HUES64 (cell line): ENCODE results near the gene STPG1.
A peak's percentile ranks its signal among the peaks of the same experiment; 100 is the strongest.

ENCODE experiments used
- H3K27ac ChIP-seq: 2 replicates; pipeline ENCODE4 v1.7.0; 2013; ENCODE audit warnings: low read depth, low read length, inconsistent platforms
- H3K27me3 ChIP-seq: 2 replicates; pipeline ENCODE4 v1.6.1; 2013; ENCODE audit warnings: mild to moderate bottlenecking, low read length; ENCODE audit not compliant: insufficient read depth
- H3K36me3 ChIP-seq: 2 replicates; pipeline ENCODE4 v1.6.1; 2013; ENCODE audit warnings: mild to moderate bottlenecking, low read length; ENCODE audit not compliant: insufficient read depth
- H3K4me1 ChIP-seq: 2 replicates; pipeline ENCODE4 v1.6.1; 2013; ENCODE audit warnings: mild to moderate bottlenecking, low read length, moderate library complexity; ENCODE audit not compliant: insufficient read depth
- H3K4me3 ChIP-seq: 2 replicates; pipeline ENCODE4 v1.5.1; 2013; ENCODE audit warnings: mild to moderate bottlenecking, low read length, moderate library complexity
- H3K9ac ChIP-seq: 2 replicates; pipeline ENCODE4 v1.6.1; 2013; ENCODE audit warnings: mild to moderate bottlenecking, low read depth, low read length
- H3K9me3 ChIP-seq: 2 replicates; pipeline ENCODE4 v1.6.1; 2013; ENCODE audit warnings: low read depth, low read length; ENCODE audit not compliant: insufficient read depth
- WGBS: fragments of 150-250, 120-280 bp; methylation state at CpG from one replicate; pipeline ENCODE4 v1.1.7; 2013; ENCODE audit warnings: missing lambda C conversion rate; 5-methylcytosine and 5-hydroxymethylcytosine counted together

Gene STPG1

DNA sequence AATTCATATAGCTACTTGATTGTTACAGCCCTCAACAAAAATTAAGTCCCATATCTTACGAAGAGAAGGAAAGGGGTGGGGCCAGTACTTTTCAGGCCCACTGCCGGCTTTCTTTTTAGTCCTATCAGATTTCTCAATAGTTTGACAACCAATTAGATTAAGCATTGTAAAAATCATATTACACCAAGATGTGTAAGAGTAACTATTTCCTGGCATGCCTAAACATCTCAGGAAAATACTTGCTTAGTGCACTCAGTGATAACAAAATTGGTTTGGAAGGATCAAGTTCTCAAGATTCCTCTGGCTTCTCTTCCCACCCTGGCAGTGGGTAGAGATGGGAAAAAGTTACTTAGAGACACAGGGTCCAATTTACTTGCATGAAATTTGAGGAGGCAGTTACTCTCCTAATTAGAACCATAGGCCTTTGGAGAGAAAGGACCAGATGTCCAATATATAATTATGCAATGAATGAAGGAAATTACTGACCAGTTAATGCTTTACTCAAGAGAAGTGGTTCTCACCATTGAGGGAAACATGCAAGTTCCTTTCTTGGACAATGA lies 30.1 kb downstream of the STPG1 start:
- no peak overlapping the region for H3K4me3 ChIP-seq
- H3K36me3 ChIP-seq: peaks cover 9% of the 10 kb centered on the region; the same call in 1 of the 2 replicates
- no peak overlapping the region for H3K27ac ChIP-seq
- 98% methylated on average over 2 of the region's 2 CpGs for WGBS
- H3K9ac ChIP-seq: no peak overlapping the region
- H3K27me3 ChIP-seq: no peaks in the 10 kb centered on the region
- no peaks in the 10 kb centered on the region for H3K4me1 ChIP-seq
- H3K9me3 ChIP-seq: no peaks in the 10 kb centered on the region

DNA sequence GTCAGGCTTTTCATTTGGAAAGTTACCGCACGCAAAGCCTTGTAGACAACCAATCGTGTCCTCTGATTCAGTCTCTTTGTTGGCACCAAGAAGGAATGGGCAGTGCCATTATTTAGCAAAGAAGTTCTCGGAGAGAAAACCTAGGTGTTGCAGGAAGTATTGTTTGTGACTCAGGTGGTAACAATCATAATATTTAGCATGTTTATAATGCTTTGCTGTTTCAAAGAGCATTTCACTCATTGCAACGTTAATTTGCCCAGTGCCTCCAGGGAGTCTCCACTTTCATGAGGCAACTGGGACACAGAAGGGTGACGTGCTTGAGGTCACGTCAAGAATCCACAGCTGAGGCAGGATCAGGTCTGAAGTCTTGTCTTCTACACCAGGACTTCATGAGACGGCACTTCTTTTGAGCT lies 31.4 kb downstream of the STPG1 start:
- Histone ChIP-seq H3K9me3 (no peaks in the 10 kb centered on the region), H3K4me3 (no peak overlapping the region), H3K27me3 (no peaks in the 10 kb centered on the region), H3K27ac (no peak overlapping the region), H3K36me3 (peaks cover 9% of the 10 kb centered on the region; the same call in 1 of the 2 replicates), H3K4me1 (no peaks in the 10 kb centered on the region), H3K9ac (no peak overlapping the region)
- WGBS: 93% methylated on average over 8 of the region's 8 CpGs

DNA sequence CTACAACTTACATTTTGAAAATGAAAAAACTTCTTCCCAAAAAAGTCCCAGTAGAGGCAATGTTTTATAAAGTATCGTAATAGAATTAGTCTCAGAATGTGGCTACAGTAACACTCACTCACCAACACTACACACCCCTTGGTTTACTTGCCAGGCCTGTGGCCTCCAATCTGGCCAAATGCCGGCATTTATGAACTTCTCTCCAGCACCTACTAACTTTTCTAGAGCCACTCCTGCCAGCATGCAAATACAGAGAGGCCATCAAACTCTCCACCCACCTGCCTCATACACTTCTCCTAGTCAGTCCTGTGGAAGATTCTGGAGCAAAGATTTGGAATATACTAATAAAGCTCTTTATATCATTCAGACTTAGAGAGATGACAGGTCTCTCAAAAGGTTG lies 32.3 kb downstream of the STPG1 start:
- Histone ChIP-seq H3K27me3 (no peaks in the 10 kb centered on the region), H3K4me1 (no peaks in the 10 kb centered on the region), H3K27ac (no peak overlapping the region), H3K36me3 (peaks cover 9% of the 10 kb centered on the region; the same call in 1 of the 2 replicates), H3K9ac (no peak overlapping the region), H3K4me3 (no peak overlapping the region), H3K9me3 (no peaks in the 10 kb centered on the region)
- WGBS: 98% methylated on average over 2 of the region's 2 CpGs

DNA sequence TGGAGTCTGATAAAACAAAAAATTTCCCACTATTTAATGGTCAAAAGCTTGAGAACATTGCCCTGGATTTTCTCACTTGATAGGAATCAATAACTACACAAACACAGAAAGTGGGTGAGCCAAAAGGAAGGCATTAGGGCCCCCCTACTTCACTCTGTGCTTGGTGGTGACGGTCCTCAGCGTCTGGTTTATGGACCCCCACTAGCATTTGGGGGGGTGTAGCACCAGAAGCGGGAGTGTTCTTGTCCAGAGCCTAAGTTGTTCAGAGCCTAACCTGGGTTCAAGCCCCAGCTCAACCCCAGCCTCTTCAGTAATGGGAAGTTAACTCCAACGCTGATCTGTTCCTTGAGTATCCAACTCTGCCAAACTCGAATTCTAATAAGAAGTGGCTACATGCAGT lies 33.1 kb downstream of the STPG1 start:
- Histone ChIP-seq H3K4me3 (no peak overlapping the region), H3K27me3 (no peaks in the 10 kb centered on the region), H3K4me1 (peaks cover 4% of the 10 kb centered on the region), H3K36me3 (peaks cover 9% of the 10 kb centered on the region; the same call in 1 of the 2 replicates), H3K27ac (no peak overlapping the region), H3K9ac (no peak overlapping the region), H3K9me3 (no peaks in the 10 kb centered on the region)
- 90% methylated on average over 5 of the region's 5 CpGs for WGBS

DNA sequence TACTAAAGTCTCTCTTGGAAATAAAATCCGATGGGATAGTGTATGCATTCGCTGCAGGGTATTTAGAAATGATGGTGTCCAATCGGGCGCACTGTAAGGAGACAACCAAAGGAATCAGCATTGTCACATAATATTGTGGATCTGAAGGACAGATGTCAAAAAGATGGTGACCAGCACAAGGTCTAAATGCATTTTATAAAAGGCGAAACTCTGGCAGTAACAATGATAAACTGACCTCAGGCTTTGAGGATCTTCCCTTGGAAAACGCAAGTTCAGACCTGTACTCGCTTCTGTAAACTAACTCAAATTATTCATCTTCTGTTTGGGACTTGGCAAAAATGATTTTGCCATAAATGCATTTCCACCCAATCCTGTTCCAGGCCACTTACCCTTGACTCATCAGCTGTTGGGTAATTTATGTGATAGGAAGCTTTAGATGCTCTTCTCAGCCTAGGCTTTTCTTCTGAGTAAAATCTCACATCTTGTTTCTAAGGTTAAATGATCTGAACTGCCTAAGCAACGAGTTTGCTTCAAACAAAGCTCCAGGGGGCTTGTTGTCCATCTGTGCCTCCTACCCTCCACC lies 33.8 kb downstream of the STPG1 start:
- no peaks in the 10 kb centered on the region for H3K27me3 ChIP-seq
- no peak overlapping the region for H3K4me3 ChIP-seq
- H3K9me3 ChIP-seq: no peaks in the 10 kb centered on the region

DNA sequence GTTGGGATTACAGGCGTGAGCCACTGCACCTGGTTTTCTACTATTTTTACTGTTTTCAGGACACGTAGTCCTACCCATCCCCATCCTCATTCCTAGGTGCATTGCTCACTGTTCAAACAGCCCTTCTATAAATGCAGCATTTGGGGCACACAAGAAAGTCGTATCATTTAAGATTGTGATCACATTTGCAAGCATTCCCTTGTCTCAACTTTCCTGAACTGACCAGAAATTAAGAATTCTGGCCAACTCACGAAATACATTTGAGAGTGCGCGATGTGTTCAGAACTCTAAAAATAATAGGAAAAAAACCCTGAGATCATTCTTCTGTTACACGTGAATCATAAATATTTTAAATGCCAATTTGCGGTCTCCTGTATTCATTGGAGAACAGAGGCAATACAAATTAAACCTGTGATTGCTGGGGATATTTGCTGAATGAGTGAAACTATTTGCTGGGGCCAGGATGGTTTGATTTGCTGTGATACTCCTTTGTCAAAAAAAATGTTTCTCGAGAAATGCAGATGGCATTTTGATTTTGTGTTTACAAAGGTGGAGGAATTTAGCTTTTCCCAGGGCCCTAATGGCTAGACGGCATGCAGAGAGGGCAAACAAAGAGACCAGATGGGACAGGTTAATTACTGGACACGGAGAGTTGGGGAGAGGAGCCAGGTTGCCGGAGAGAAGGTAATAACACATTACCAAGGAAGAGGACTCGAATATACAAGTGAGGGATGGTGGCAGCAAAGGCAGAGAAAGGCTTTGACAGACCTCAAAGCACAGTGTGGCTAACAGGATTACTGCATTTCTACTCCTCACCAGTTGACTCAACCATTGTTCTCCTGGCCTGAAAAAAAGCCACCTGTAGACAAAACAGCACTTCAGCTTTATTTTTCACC lies 38.4 kb downstream of the STPG1 start:
- Histone ChIP-seq H3K36me3 (peaks cover 9% of the 10 kb centered on the region; the same call in 1 of the 2 replicates), H3K4me1 (peaks cover 13% of the 10 kb centered on the region), H3K27me3 (no peaks in the 10 kb centered on the region), H3K9me3 (no peaks in the 10 kb centered on the region), H3K4me3 (no peak overlapping the region), H3K27ac (peak overlapping the region; percentile 56), H3K9ac (peak overlapping the region; percentile 21; the same call in 1 of the 2 replicates)
- 74% methylated on average over 13 of the region's 13 CpGs for WGBS

More for the DNA sequence above, 33.8 kb downstream of the STPG1 start:
- Histone ChIP-seq H3K36me3 (peaks cover 9% of the 10 kb centered on the region; the same call in 1 of the 2 replicates), H3K4me1 (peaks cover 10% of the 10 kb centered on the region), H3K27ac (no peak overlapping the region), H3K9ac (no peak overlapping the region)
- 91% methylated on average over 8 of the region's 8 CpGs for WGBS

DNA sequence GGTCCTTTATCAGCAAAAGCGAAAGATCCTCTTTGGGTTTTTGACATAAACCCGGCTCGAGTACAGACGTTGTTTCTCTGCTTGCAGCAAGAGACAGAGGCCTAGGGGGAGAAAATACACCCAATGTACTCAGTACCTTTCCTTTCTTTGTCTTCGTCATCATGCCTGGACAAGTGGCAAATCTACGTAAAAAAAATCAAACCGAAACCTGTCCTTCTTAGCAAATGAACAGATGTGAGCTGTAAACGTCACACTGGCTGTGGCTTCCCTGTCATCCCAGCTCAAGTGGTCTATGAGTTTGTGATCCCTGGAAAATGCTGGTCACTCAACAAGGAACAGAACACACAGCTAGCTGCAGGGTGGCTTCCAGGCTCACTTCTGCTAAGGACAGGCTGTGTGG lies 39.9 kb downstream of the STPG1 start:
- H3K9me3 ChIP-seq: no peaks in the 10 kb centered on the region
- H3K4me3 ChIP-seq: no peak overlapping the region
- peaks cover 13% of the 10 kb centered on the region for H3K4me1 ChIP-seq
- H3K9ac ChIP-seq: no peak overlapping the region
- 85% methylated on average over 8 of the region's 8 CpGs for WGBS
- H3K36me3 ChIP-seq: 0 out of 2 replicates have a peak, but pooled peaks cover 2% of the 10 kb centered on the region
- no peaks in the 10 kb centered on the region for H3K27me3 ChIP-seq
- 0 out of 2 replicates have a peak overlapping the region, but pooled peaks have one; percentile 13 for H3K27ac ChIP-seq

DNA sequence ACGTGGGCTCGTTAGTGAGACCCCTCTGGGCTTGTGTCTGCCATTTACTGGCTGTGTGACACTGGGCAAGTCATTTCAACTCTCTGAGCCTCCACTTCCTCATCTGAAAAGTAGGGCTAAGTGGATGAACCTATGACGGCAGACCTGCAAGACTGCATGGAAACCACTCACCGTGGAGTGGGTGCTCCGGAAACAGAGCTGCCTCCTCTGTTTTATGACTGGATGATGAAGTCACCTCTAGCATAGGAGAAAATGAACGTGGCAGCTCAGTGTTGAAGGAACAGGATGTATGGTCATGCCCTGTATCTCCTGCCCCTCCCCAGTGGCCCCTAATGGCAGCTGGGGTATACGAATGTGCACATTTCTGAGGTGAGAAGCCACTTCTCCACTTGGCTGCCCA lies 40.5 kb downstream of the STPG1 start:
- Histone ChIP-seq H3K9ac (no peak overlapping the region), H3K27ac (no peak overlapping the region), H3K27me3 (no peaks in the 10 kb centered on the region), H3K9me3 (no peaks in the 10 kb centered on the region), H3K4me3 (no peak overlapping the region), H3K36me3 (no peaks in the 10 kb centered on the region), H3K4me1 (peaks cover 13% of the 10 kb centered on the region)
- 89% methylated on average over 7 of the region's 7 CpGs for WGBS

DNA sequence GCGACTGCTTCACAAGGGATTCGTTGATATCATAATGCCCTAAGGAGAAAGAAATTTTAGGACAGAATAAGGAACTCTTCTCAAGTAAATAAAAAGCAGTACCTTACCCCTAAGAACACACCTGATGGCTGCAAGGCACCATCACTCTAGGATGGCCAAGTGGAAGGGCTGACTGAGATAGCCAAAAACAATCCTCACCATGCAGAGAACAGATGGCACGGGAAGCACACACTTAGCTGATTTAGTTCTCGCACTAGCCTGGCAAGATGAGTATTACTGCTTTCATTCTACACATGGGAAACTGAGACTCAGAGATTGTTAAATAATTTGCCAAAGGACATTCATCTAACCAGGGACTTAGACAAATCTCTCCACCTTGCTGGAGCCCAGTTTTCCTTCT lies 43.8 kb downstream of the STPG1 start:
- no peaks in the 10 kb centered on the region for H3K9me3 ChIP-seq
- no peak overlapping the region for H3K9ac ChIP-seq
- peaks cover 6% of the 10 kb centered on the region; the same call in 1 of the 2 replicates for H3K4me1 ChIP-seq
- over 99% methylated on average over 4 of the region's 4 CpGs for WGBS
- H3K27ac ChIP-seq: no peak overlapping the region
- no peaks in the 10 kb centered on the region for H3K36me3 ChIP-seq
- no peak overlapping the region for H3K4me3 ChIP-seq
- no peaks in the 10 kb centered on the region for H3K27me3 ChIP-seq

DNA sequence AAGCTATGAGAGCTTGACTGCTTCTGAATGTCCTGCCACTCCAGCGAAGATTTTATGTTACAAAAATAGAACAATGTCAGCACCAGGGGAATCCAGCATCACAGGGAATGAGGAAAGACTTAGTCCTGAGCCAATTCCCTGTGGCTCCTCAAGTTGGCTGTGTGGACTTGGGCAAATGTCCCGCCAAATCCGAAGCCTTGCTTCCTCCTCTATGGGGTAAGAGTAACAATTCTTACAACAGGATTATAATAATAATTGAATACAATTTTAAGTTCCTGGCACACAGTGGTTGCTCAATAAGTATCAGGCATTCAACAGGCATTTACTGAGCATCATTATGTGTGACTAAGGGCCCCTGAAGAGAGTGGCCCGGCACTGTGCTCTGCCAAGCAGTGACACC lies 44.4 kb downstream of the STPG1 start:
- Histone ChIP-seq H3K9me3 (no peaks in the 10 kb centered on the region), H3K4me3 (no peak overlapping the region), H3K4me1 (peaks cover 7% of the 10 kb centered on the region; the same call in 1 of the 2 replicates), H3K27ac (no peak overlapping the region), H3K9ac (no peak overlapping the region), H3K27me3 (no peaks in the 10 kb centered on the region), H3K36me3 (no peaks in the 10 kb centered on the region)
- WGBS: 93% methylated on average over 2 of the region's 4 CpGs

DNA sequence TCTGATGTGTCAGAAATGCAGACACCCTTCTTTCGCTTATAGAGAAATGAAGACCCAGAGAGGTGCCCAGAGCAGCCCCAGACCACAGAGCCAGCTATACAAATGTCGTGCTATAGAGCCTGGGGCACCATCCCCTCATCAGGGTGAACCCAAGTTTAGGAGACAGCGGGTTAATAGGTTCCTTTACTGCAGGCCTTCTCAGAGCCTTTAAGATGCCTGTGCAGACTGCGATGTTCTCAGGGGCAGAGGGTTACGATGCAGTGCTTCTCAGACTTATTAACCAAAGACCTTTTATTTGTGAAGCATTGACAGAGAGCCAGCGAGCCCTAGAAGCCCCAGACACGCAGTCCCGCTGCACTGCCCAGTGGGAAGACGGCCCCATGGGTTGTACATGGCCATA lies 46.9 kb downstream of the STPG1 start:
- H3K9me3 ChIP-seq: no peaks in the 10 kb centered on the region
- peaks cover 7% of the 10 kb centered on the region; the same call in 1 of the 2 replicates for H3K4me1 ChIP-seq
- no peaks in the 10 kb centered on the region for H3K27me3 ChIP-seq
- H3K9ac ChIP-seq: no peak overlapping the region
- no peak overlapping the region for H3K27ac ChIP-seq
- no peaks in the 10 kb centered on the region for H3K36me3 ChIP-seq
- no peak overlapping the region for H3K4me3 ChIP-seq
- WGBS: 95% methylated on average over 9 of the region's 9 CpGs
